WI38 (cell line): ENCODE results near the gene MLN.

Experiments
- H3K4me3 ChIP-seq: 2 replicates; pipeline ENCODE4 v1.5.1; 2011; ENCODE audit warnings: low read depth, mild to moderate bottlenecking, control low read depth, low read length
- CTCF ChIP-seq: IDR thresholded peaks from 2 replicates; pipeline ENCODE4 v1.5.1; 2012; ENCODE audit warnings: low read depth, mild to moderate bottlenecking, control low read depth, low read length

MLN gene

GRCh38 chr6:33746651-33747100 is 57.1 kb downstream of the MLN start, which contains the start of gene IP6K3:
Gene IP6K3, minus strand, starts transcription at chr6:33746905. Its CDS starts 11,429 bp downstream, at chr6:33735476.
- no peak for TF ChIP-seq CTCF
- H3K4me3 ChIP-seq: peak within 1 kb of the TSS; percentile 53

- H3K4me3 ChIP-seq: peak overlapping the region; percentile 53
- no peak for TF ChIP-seq CTCF
Measured at GRCh38 chr6:33746036-33746600, 57.7 kb downstream of the MLN start.

- TF ChIP-seq CTCF: no peak
- H3K4me3 ChIP-seq: peak overlapping the region; percentile 53
Measured at GRCh38 chr6:33745548-33745947, 58.3 kb downstream of the MLN start.

- H3K4me3 ChIP-seq: no peak overlapping the region
- no peak for TF ChIP-seq CTCF
Measured at GRCh38 chr6:33744895-33745546, 58.8 kb downstream of the MLN start.
